Cardiac septum (tissue), 1 donor: ENCODE results near the gene SPAST. TPM values are rescaled to one million over a fixed set of nuclear protein-coding genes. Genes with fewer than 3 reads are reported as not detected.

Experiments
- total RNA-seq: library from RNA; stranded (reverse); fragmentation: NEBNext Ultra II Directional; extraction: Animal tissue kit (Norgen Biotek cat#: 25700); gene quantifications from one replicate; pipeline ENCODE4 v1.2.1, GENCODE V29; 2021
- donor health status: DM: no; HTN: no; CAD: no.

The SPAST gene
- total RNA-seq, 1 donor from 2014 or later: 8.1 TPM

Other genes starting within 250 kb of the SPAST start
- gene MEMO1, start 52.5 kb upstream of the SPAST start, total RNA-seq: 70.7 TPM
- gene DPY30, start 23.8 kb upstream of the SPAST start, total RNA-seq: 37.2 TPM
- gene SLC30A6, start 102.3 kb downstream of the SPAST start, total RNA-seq: 15.0 TPM
- 0.43 TPM for gene NLRC4, start 201.3 kb downstream of the SPAST start, total RNA-seq
- gene YIPF4, start 214.3 kb downstream of the SPAST start, total RNA-seq: 71.2 TPM